ENCODE measurements around the gene TMEM89. TPM values are rescaled to one million over a fixed set of nuclear protein-coding genes. Genes with fewer than 3 reads are reported as not detected.

Gene TMEM89
- total RNA-seq, 6 experiments from 2014 or later, result 0.25 TPM; not detected in 5

DNA sequence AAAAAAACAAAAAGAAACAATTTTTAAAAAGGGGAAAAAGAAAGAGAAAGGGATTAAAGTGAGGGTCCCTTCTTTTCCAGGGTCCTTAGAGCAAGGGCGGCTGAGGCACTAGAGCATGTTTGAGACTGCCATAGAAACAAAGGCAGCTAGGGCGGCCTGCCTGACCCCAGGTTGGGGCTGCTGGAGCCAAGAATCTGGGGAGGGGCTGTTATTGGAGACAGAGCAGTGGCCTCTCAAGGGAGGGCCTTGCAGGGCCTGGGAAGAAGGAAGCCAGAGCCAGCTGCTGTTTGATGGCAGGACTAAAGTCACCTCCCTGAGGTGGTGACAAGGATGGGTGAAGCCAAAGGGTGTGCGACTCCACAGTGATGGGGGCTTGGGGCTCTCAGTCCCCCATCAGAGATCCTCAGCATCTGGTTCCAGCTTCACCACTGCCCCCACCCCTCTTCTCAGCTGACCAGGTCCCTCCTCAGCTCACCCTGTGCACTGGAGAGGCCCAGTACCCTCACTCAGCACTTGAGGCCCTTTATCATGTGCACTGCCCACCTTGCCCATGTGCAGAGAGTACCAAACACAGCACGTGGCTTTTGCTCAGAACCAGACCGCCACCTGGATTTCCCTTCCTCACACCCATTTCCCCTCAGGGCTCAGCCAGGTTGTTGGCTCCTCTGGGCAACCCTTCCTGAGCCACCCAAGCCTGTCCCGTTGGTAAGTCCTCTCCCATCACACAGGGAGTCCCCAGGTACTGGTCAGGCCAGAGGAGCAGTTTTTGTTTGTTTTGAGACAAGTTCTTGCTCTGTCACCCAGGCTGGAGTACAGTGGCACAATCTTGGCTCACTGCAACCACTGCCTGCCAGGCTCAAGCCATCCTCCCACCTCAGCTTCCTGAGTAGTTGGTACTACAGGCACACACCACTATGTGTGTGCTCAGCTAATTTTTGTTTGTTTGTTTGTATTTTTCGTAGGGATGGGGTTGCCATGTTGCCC, 1.7 kb downstream of the TMEM89 start:
- H3K4me3 Mint-ChIP-seq, result no peak overlapping the region
- no peak for DNase-seq
- H3K27me3 Mint-ChIP-seq (ENCODE audit: insufficient read depth), result peaks cover 2% of the 10 kb centered on the region; the same call in 1 of the 2 replicates
- H3K4me1 Mint-ChIP-seq (ENCODE audit: low read depth), result peaks cover 10% of the 10 kb centered on the region
- TF ChIP-seq CTCF (IDR thresholded peaks at IDR 0.05), result no peak
- peaks cover 24% of the 10 kb centered on the region for H3K9me3 Mint-ChIP-seq
- H3K36me3 Mint-ChIP-seq (ENCODE audit: low read depth), result peaks cover 18% of the 10 kb centered on the region; the same call in 1 of the 2 replicates
- no peak overlapping the region for H3K27ac Mint-ChIP-seq

- peaks cover 22% of the 10 kb centered on the region for H3K4me1 Mint-ChIP-seq (ENCODE audit: low read depth)
- H3K4me3 Mint-ChIP-seq, result no peak overlapping the region
- peaks cover 15% of the 10 kb centered on the region; the same call in 1 of the 2 replicates for H3K36me3 Mint-ChIP-seq (ENCODE audit: low read depth)
- no peak overlapping the region for H3K27ac Mint-ChIP-seq
- peaks cover 2% of the 10 kb centered on the region; the same call in 1 of the 2 replicates for H3K27me3 Mint-ChIP-seq (ENCODE audit: insufficient read depth)
- no peak for TF ChIP-seq CTCF (IDR thresholded peaks at IDR 0.05)
- no peak for DNase-seq
- peaks cover 24% of the 10 kb centered on the region for H3K9me3 Mint-ChIP-seq
Observed at GRCh38 chr3:48617559-48617958, 4.0 kb downstream of the TMEM89 start.

DNA sequence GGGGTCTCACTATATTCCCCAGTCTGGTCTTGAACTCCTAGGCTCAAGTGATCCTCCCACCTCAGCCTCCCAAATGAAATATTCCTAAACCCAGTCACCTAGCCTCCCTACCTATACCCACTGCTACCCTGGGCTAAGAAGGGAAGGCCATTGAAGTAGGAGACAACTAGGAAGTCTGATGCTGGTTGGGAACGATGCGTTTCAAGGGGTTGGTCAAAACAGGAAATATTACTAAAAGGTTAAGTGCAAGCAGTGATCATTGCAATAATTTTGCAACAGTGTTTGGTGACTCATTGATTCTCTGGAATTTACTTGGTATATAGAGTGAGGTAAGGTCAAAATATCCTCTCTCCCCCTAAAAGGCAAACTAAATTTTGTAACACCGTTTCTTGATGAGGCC, 7.5 kb downstream of the TMEM89 start:
- Mint-ChIP-seq H3K36me3 (ENCODE audit: low read depth) (peaks cover 15% of the 10 kb centered on the region; the same call in 1 of the 2 replicates), H3K4me3 (no peak overlapping the region; the same call in 1 of the 2 replicates), H3K27me3 (ENCODE audit: insufficient read depth) (peaks cover 5% of the 10 kb centered on the region), H3K27ac (peak overlapping the region; percentile 75), H3K9me3 (peaks cover 24% of the 10 kb centered on the region), H3K4me1 (ENCODE audit: low read depth) (peaks cover 22% of the 10 kb centered on the region)
- TF ChIP-seq CTCF (IDR thresholded peaks at IDR 0.05), result no peak
- DNase-seq, result peak; percentile 48

DNA sequence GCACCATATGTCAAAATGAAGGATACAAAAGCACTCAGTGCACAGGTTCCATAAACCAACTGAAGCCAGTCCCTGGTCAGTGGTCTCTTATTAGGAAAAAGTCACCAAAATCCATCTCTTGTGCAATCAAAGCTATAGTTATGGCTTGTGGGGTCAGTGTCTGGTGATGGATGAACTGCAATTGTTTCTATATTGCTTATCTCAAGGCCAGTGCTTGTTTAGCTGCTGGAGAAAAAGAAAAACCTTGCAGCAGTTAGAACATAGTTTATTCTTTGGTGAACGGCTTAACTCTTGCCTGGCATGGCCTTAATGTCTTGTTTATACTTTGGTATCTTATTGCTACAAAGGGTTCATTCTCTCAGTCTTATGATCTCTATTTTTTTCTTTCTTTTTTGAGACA, 9.3 kb downstream of the TMEM89 start:
- peaks cover 13% of the 10 kb centered on the region for H3K9me3 Mint-ChIP-seq
- H3K4me1 Mint-ChIP-seq (ENCODE audit: low read depth), result peaks cover 24% of the 10 kb centered on the region
- no peak for TF ChIP-seq CTCF (IDR thresholded peaks at IDR 0.05)
- peaks cover 17% of the 10 kb centered on the region for H3K36me3 Mint-ChIP-seq (ENCODE audit: low read depth)
- no peak overlapping the region for H3K4me3 Mint-ChIP-seq
- H3K27me3 Mint-ChIP-seq (ENCODE audit: insufficient read depth), result peaks cover 4% of the 10 kb centered on the region
- H3K27ac Mint-ChIP-seq, result no peak overlapping the region
- DNase-seq, result no peak

- peaks cover 12% of the 10 kb centered on the region for H3K36me3 Mint-ChIP-seq (ENCODE audit: low read depth)
- TF ChIP-seq CTCF (IDR thresholded peaks at IDR 0.05), result peak; percentile 80
- H3K27me3 Mint-ChIP-seq (ENCODE audit: insufficient read depth), result peaks cover 3% of the 10 kb centered on the region; the same call in 1 of the 2 replicates
- peak; percentile 91 for DNase-seq
- peaks cover 22% of the 10 kb centered on the region for H3K4me1 Mint-ChIP-seq (ENCODE audit: low read depth)
- H3K4me3 Mint-ChIP-seq, result peak within 1 kb of the TSS; percentile 98
- peak within 1 kb of the TSS; percentile 92 for H3K27ac Mint-ChIP-seq
- H3K9me3 Mint-ChIP-seq, result no peaks in the 10 kb centered on the region
Observed at GRCh38 chr3:48609088-48610005, 12.2 kb downstream of the TMEM89 start, which contains the start of gene UQCRC1. Gene UQCRC1, minus strand, starts transcription at chr3:48609646. Its CDS starts 26 bp downstream, at chr3:48609620.

Data from HFFc6 (cell line).